ENCODE measurements around the gene BNIP5.

DNA sequence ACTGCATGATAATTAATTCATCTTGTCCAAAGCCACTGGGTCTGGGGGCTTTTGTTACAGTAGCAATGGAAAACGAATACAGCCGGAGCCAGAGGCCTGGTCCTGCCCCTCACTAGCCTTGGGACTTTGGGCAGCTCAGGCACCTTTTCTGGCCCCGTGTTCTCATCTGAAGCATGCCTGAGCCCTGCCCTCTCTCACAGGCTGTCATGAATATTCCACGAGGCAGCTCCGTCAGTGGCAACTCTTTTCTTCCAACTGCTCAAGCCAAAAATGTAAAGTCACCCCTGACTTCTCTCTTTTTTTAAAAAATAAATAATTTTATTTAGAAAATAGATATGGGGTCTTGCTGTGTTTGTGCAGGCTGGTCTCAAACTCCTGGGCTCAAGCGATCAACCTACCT, 5.3 kb downstream of the BNIP5 start:
- TF ChIP-seq CTCF (IDR thresholded peaks at IDR 0.05): no peak
- no peak for TF ChIP-seq POLR2A (IDR thresholded peaks at IDR 0.05)
